Measurements from ENCODE around the gene LRRC43.
"Not testable (repeated sequence)": the region's sequence is repeated elsewhere in the genome, so short reads cannot be mapped to it uniquely, and the experiment has no call there.

Gene LRRC43

GRCh38 chr12:122194804-122195203, 11.9 kb downstream of the LRRC43 start:
- no peak for DNase-seq (ENCODE audit: low spot score)

- no peak for DNase-seq (ENCODE audit: low spot score)
These were observed 12.5 kb downstream of the LRRC43 start for GRCh38 chr12:122195405-122195804.

- no peak for DNase-seq (ENCODE audit: low spot score)
These were observed 14.7 kb downstream of the LRRC43 start for GRCh38 chr12:122197612-122197966.

GRCh38 chr12:122199484-122200355, 16.8 kb downstream of the LRRC43 start:
- DNase-seq (ENCODE audit: low spot score): no peak

GRCh38 chr12:122200541-122201175, 17.7 kb downstream of the LRRC43 start:
- DNase-seq (ENCODE audit: low spot score): no peak

- DNase-seq (ENCODE audit: low spot score): no peak
These were observed 18.5 kb downstream of the LRRC43 start for GRCh38 chr12:122201381-122201780.

- DNase-seq (ENCODE audit: low spot score): no peak
These were observed 19.1 kb downstream of the LRRC43 start for GRCh38 chr12:122202017-122202416.

GRCh38 chr12:122202811-122203210, 19.9 kb downstream of the LRRC43 start:
- not testable (repeated sequence) for DNase-seq (ENCODE audit: low spot score)

- DNase-seq (ENCODE audit: low spot score): peak; percentile 86
These were observed 20.6 kb downstream of the LRRC43 start, which contains the start of gene B3GNT4 for GRCh38 chr12:122203301-122204166. Gene B3GNT4, plus strand, starts transcription at chr12:122203709. Its CDS starts 910 bp downstream, at chr12:122204619.

- DNase-seq (ENCODE audit: low spot score): no peak
These were observed 21.5 kb downstream of the LRRC43 start for GRCh38 chr12:122204167-122205052.

GRCh38 chr12:122205053-122205925, 22.4 kb downstream of the LRRC43 start:
- no peak for DNase-seq (ENCODE audit: low spot score)

GRCh38 chr12:122206111-122206881, 23.4 kb downstream of the LRRC43 start:
- DNase-seq (ENCODE audit: low spot score): no peak

GRCh38 chr12:122206976-122207375, 24.1 kb downstream of the LRRC43 start:
- DNase-seq (ENCODE audit: low spot score): no peak

GRCh38 chr12:122207391-122207790, 24.5 kb downstream of the LRRC43 start:
- DNase-seq (ENCODE audit: low spot score): no peak

GRCh38 chr12:122208073-122208820, 25.3 kb downstream of the LRRC43 start:
- no peak for DNase-seq (ENCODE audit: low spot score)

- DNase-seq (ENCODE audit: low spot score): no peak
These were observed 32.8 kb downstream of the LRRC43 start for GRCh38 chr12:122215771-122216170.

- no peak for DNase-seq (ENCODE audit: low spot score)
These were observed 33.5 kb downstream of the LRRC43 start for GRCh38 chr12:122216445-122216844.

- peak; percentile 98 for DNase-seq (ENCODE audit: low spot score)
These were observed 42.9 kb downstream of the LRRC43 start, which contains the start of gene DIABLO for GRCh38 chr12:122225683-122226365. Gene DIABLO, minus strand, starts transcription at chr12:122226052. Its CDS starts 38 bp downstream, at chr12:122226014.

All from AG08396 (cell line).